Mucosa of stomach (tissue), 1 donor: Measurements from ENCODE around the gene SH2D4B.
"Not testable (repeated sequence)": the region's sequence is repeated elsewhere in the genome, so short reads cannot be mapped to it uniquely, and the experiment has no call there.

ENCODE experiments used
- H3K27me3 ChIP-seq: one replicate; pipeline ENCODE4 v1.7.0; 2013; ENCODE audit warnings: mild to moderate bottlenecking, low read length; ENCODE audit not compliant: control insufficient read depth, insufficient read depth
- H3K36me3 ChIP-seq: one replicate; pipeline ENCODE4 v1.7.0; 2013; ENCODE audit warnings: low read length; ENCODE audit not compliant: control insufficient read depth, insufficient read depth
- H3K4me1 ChIP-seq: one replicate; pipeline ENCODE4 v1.7.0; 2013; ENCODE audit warnings: mild to moderate bottlenecking, low read length; ENCODE audit not compliant: control insufficient read depth, insufficient read depth
- H3K4me3 ChIP-seq: one replicate; pipeline ENCODE4 v1.7.0; 2013; ENCODE audit warnings: low read length
- H3K9ac ChIP-seq: one replicate; pipeline ENCODE4 v1.7.0; 2013; ENCODE audit warnings: mild to moderate bottlenecking, low read length, moderate library complexity
- H3K9me3 ChIP-seq: one replicate; pipeline ENCODE4 v1.7.0; 2013; ENCODE audit warnings: mild to moderate bottlenecking, low read length, moderate library complexity; ENCODE audit not compliant: control insufficient read depth
- donor health status: Pancreatic carcinoma.

Gene SH2D4B

DNA sequence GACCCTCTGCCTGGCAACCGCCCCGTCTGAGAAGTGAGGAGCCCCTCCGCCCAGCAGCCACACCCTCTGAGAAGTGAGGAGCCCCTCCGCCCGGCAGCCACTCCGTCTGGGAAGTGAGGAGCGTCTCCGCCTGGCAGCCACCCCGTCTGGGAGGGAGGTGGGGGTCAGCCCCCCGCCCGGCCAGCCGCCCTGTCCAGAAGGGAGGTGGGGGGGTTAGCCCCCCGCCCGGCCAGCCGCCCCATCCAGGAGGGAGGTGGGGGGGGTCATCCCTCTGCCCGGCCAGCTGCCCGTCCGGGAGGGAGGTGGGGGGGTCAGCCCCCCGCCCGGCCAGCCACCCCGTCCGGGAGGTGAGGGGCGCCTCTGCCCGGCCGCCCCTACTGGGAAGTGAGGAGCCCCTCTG, 3.6 kb upstream of the SH2D4B start:
- H3K9me3 ChIP-seq, H3K9ac ChIP-seq, H3K4me3 ChIP-seq, H3K36me3 ChIP-seq, H3K27me3 ChIP-seq: not testable (repeated sequence)
- H3K4me1 ChIP-seq: peaks cover 11% of the 10 kb centered on the region

- not testable (repeated sequence) for H3K9ac ChIP-seq, H3K27me3 ChIP-seq, H3K4me3 ChIP-seq, H3K9me3 ChIP-seq, H3K36me3 ChIP-seq
- H3K4me1 ChIP-seq: peaks cover 11% of the 10 kb centered on the region
Observed at GRCh38 chr10:80534646-80535045, 3.1 kb upstream of the SH2D4B start.

- Histone ChIP-seq H3K36me3 (no peaks in the 10 kb centered on the region), H3K9me3 (no peaks in the 10 kb centered on the region), H3K4me3 (peak overlapping the region; percentile 47), H3K9ac (peak overlapping the region; percentile 87), H3K4me1 (peaks cover 7% of the 10 kb centered on the region), H3K27me3 (no peaks in the 10 kb centered on the region)
Observed at GRCh38 chr10:80535671-80536360, 1.9 kb upstream of the SH2D4B start.

DNA sequence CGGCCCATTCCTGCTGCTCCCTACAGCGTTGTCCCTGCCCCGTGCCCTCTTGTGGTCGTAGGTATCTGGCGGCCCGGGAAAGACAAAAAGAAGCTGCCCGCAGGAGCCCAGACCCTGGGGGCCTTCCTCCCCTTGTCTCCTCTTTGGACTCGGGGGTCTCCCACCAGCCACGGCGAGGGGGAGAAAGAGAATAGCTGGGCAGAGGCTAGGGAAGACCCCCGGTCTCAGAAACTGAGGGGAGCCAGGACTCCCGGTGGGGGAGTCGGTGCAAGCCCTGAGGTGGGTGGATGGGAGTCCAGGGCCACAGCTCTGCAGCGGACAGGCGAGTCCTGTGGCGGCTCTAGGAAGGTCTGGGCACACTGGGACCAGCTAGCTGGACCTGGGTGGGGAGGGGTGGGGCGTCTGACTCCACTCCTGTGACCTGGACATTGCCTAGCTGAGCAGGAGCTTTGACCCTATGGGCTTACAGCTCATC, 1.3 kb upstream of the SH2D4B start:
- no peaks in the 10 kb centered on the region for H3K9me3 ChIP-seq
- H3K36me3 ChIP-seq: no peaks in the 10 kb centered on the region
- peak overlapping the region; percentile 87 for H3K9ac ChIP-seq
- peak overlapping the region; percentile 47 for H3K4me3 ChIP-seq
- no peaks in the 10 kb centered on the region for H3K27me3 ChIP-seq
- H3K4me1 ChIP-seq: peaks cover 7% of the 10 kb centered on the region

DNA sequence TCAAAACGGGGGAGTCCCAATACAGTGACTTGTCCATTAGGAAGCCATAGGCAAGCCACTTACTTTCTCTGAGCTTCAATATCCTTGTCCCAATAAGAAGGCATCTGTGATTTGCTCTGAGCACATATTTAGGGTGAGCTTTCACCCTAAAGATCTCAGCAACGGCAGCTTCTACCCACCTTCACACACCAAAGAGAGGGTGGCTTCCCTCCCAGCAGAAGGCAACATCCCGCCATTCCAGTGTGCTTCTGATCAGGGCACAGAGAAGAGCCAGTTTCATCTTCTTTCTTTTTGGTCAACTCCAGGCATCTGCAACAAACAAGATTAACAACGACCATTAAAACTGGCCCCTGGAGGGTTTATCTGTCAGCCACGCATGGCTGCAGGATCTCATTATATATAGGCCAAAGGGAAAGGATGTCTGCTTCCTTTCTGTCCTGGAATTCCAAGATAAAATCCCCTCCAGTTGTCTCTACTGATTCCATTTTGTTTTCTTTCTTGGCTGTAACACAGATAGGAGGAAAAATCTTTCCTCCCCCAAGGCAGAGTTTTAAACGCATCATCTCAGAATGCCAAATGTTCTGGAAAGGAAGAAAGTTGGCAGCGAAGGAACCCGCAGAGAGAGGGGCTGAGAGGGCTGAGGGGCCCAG, 491 bp upstream of the SH2D4B start:
- Histone ChIP-seq H3K9me3 (no peaks in the 10 kb centered on the region), H3K4me1 (peaks cover 7% of the 10 kb centered on the region), H3K4me3 (no peak overlapping the region), H3K27me3 (no peaks in the 10 kb centered on the region), H3K9ac (no peak overlapping the region), H3K36me3 (no peaks in the 10 kb centered on the region)

GRCh38 chr10:80538481-80539185, 931 bp downstream of the SH2D4B start:
- H3K36me3 ChIP-seq: no peaks in the 10 kb centered on the region
- peaks cover 7% of the 10 kb centered on the region for H3K4me1 ChIP-seq
- H3K27me3 ChIP-seq: no peaks in the 10 kb centered on the region
- H3K4me3 ChIP-seq: no peak overlapping the region
- no peaks in the 10 kb centered on the region for H3K9me3 ChIP-seq
- no peak overlapping the region for H3K9ac ChIP-seq

GRCh38 chr10:80539421-80540031, 1.8 kb downstream of the SH2D4B start:
- Histone ChIP-seq H3K4me3 (no peak overlapping the region), H3K4me1 (peaks cover 7% of the 10 kb centered on the region), H3K27me3 (no peaks in the 10 kb centered on the region), H3K9me3 (no peaks in the 10 kb centered on the region), H3K9ac (no peak overlapping the region), H3K36me3 (no peaks in the 10 kb centered on the region)

GRCh38 chr10:80540136-80540535, 2.4 kb downstream of the SH2D4B start:
- Histone ChIP-seq H3K9ac (no peak overlapping the region), H3K36me3 (no peaks in the 10 kb centered on the region), H3K27me3 (no peaks in the 10 kb centered on the region), H3K9me3 (no peaks in the 10 kb centered on the region), H3K4me1 (peaks cover 7% of the 10 kb centered on the region), H3K4me3 (no peak overlapping the region)

- Histone ChIP-seq H3K4me1 (peaks cover 7% of the 10 kb centered on the region), H3K9ac (no peak overlapping the region), H3K27me3 (no peaks in the 10 kb centered on the region), H3K36me3 (no peaks in the 10 kb centered on the region), H3K4me3 (no peak overlapping the region), H3K9me3 (no peaks in the 10 kb centered on the region)
Observed at GRCh38 chr10:80540618-80540980, 2.9 kb downstream of the SH2D4B start.

- H3K4me3 ChIP-seq: no peak overlapping the region
- peaks cover 6% of the 10 kb centered on the region for H3K4me1 ChIP-seq
- no peaks in the 10 kb centered on the region for H3K27me3 ChIP-seq
- no peaks in the 10 kb centered on the region for H3K9me3 ChIP-seq
- no peaks in the 10 kb centered on the region for H3K36me3 ChIP-seq
- no peak overlapping the region for H3K9ac ChIP-seq
Observed at GRCh38 chr10:80540981-80541750, 3.5 kb downstream of the SH2D4B start.

- Histone ChIP-seq H3K4me3 (no peak overlapping the region), H3K27me3 (no peaks in the 10 kb centered on the region), H3K4me1 (no peaks in the 10 kb centered on the region), H3K9ac (no peak overlapping the region), H3K9me3 (no peaks in the 10 kb centered on the region), H3K36me3 (no peaks in the 10 kb centered on the region)
Observed at GRCh38 chr10:80542053-80542452, 4.4 kb downstream of the SH2D4B start.
